ENCODE measurements around the gene ESPN.

ESPN gene

GRCh38 chr1:6472391-6472790 is 47.8 kb downstream of the ESPN start:
- TF ChIP-seq CTCF (IDR thresholded peaks at IDR 0.05; ENCODE audit: low read depth, low read length): no peak
- no peak overlapping the region for H3K4me3 ChIP-seq (ENCODE audit: low read depth, low read length)
- H3K36me3 ChIP-seq: no peaks in the 10 kb centered on the region
- no peaks in the 10 kb centered on the region for H3K27me3 ChIP-seq
- H3K4me1 ChIP-seq: no peaks in the 10 kb centered on the region
- no peak for DNase-seq
- H3K9me3 ChIP-seq: no peaks in the 10 kb centered on the region

- Histone ChIP-seq H3K9me3 (no peaks in the 10 kb centered on the region), H3K4me3 (ENCODE audit: low read depth, low read length) (no peak overlapping the region), H3K4me1 (no peaks in the 10 kb centered on the region), H3K36me3 (no peaks in the 10 kb centered on the region), H3K27me3 (no peaks in the 10 kb centered on the region)
- DNase-seq: no peak
- no peak for TF ChIP-seq CTCF (IDR thresholded peaks at IDR 0.05; ENCODE audit: low read depth, low read length)
Observed at GRCh38 chr1:6473156-6473555, 48.6 kb downstream of the ESPN start.

- TF ChIP-seq CTCF (IDR thresholded peaks at IDR 0.05; ENCODE audit: low read depth, low read length): no peak
- no peaks in the 10 kb centered on the region for H3K27me3 ChIP-seq
- no peak for DNase-seq
Observed at GRCh38 chr1:6473974-6474814, 49.6 kb downstream of the ESPN start.

GRCh38 chr1:6474815-6475282 is 50.3 kb downstream of the ESPN start:
- H3K4me1 ChIP-seq: no peaks in the 10 kb centered on the region
- H3K36me3 ChIP-seq: no peaks in the 10 kb centered on the region
- no peaks in the 10 kb centered on the region for H3K27me3 ChIP-seq
- H3K9me3 ChIP-seq: no peaks in the 10 kb centered on the region
- no peak overlapping the region for H3K4me3 ChIP-seq (ENCODE audit: low read depth, low read length)
- DNase-seq: no peak
- no peak for TF ChIP-seq CTCF (IDR thresholded peaks at IDR 0.05; ENCODE audit: low read depth, low read length)

More at GRCh38 chr1:6473974-6474814, 49.6 kb downstream of the ESPN start:
- Histone ChIP-seq H3K4me3 (ENCODE audit: low read depth, low read length) (no peak overlapping the region), H3K4me1 (no peaks in the 10 kb centered on the region), H3K36me3 (no peaks in the 10 kb centered on the region), H3K9me3 (no peaks in the 10 kb centered on the region)

GRCh38 chr1:6475381-6476133 is 51.0 kb downstream of the ESPN start:
- peak; percentile 53 for DNase-seq
- H3K4me3 ChIP-seq (ENCODE audit: low read depth, low read length): no peak overlapping the region
- H3K9me3 ChIP-seq: no peaks in the 10 kb centered on the region
- H3K4me1 ChIP-seq: no peaks in the 10 kb centered on the region
- TF ChIP-seq CTCF (IDR thresholded peaks at IDR 0.05; ENCODE audit: low read depth, low read length): peak; percentile 72
- H3K27me3 ChIP-seq: no peaks in the 10 kb centered on the region
- no peaks in the 10 kb centered on the region for H3K36me3 ChIP-seq

- Histone ChIP-seq H3K4me1 (no peaks in the 10 kb centered on the region), H3K4me3 (ENCODE audit: low read depth, low read length) (no peak overlapping the region), H3K27me3 (no peaks in the 10 kb centered on the region), H3K9me3 (no peaks in the 10 kb centered on the region), H3K36me3 (no peaks in the 10 kb centered on the region)
- TF ChIP-seq CTCF (IDR thresholded peaks at IDR 0.05; ENCODE audit: low read depth, low read length): no peak
- DNase-seq: no peak
Observed at GRCh38 chr1:6476483-6476882, 51.9 kb downstream of the ESPN start.

Data from BE2C (cell line).